ENCODE results near the gene CNGA1.

CNGA1 gene

DNA sequence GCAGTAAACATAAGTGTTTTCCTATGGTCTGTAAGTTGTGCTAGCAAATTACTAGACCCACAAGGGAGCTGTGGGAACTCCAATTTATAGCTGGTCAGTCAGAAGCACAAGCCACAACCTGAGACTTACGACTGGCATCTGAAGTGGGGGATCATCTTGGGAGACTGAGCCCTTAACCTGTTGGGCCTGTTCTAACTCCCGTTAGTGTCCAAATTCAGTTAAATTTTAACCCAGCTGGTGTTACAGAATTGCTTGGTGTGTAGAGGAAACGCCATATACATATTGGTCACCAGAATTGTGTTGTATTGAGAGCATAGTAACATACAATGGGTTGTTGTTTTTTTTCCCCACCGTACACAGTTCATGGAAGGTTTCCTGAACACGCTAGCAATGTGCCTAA, 77.0 kb downstream of the CNGA1 start (continued):
- TF ChIP-seq ZNF792 (tag by site-specific recombination; IDR thresholded peaks at IDR 0.05) (no peak), GLI4 (tag by site-specific recombination; IDR thresholded peaks at IDR 0.05) (no peak), ZNF324 (tag by site-specific recombination; IDR thresholded peaks at IDR 0.05) (no peak), ZNF548 (tag by site-specific recombination; IDR thresholded peaks at IDR 0.05) (no peak), ZSCAN5A (tag by site-specific recombination; IDR thresholded peaks at IDR 0.05) (no peak)
- TF ChIP-seq, protein P1, sequence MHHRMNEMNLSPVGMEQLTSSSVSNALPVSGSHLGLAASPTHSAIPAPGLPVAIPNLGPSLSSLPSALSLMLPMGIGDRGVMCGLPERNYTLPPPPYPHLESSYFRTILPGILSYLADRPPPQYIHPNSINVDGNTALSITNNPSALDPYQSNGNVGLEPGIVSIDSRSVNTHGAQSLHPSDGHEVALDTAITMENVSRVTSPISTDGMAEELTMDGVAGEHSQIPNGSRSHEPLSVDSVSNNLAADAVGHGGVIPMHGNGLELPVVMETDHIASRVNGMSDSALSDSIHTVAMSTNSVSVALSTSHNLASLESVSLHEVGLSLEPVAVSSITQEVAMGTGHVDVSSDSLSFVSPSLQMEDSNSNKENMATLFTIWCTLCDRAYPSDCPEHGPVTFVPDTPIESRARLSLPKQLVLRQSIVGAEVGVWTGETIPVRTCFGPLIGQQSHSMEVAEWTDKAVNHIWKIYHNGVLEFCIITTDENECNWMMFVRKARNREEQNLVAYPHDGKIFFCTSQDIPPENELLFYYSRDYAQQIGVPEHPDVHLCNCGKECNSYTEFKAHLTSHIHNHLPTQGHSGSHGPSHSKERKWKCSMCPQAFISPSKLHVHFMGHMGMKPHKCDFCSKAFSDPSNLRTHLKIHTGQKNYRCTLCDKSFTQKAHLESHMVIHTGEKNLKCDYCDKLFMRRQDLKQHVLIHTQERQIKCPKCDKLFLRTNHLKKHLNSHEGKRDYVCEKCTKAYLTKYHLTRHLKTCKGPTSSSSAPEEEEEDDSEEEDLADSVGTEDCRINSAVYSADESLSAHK (tag by site-specific recombination; IDR thresholded peaks at IDR 0.05) = no peak

DNA sequence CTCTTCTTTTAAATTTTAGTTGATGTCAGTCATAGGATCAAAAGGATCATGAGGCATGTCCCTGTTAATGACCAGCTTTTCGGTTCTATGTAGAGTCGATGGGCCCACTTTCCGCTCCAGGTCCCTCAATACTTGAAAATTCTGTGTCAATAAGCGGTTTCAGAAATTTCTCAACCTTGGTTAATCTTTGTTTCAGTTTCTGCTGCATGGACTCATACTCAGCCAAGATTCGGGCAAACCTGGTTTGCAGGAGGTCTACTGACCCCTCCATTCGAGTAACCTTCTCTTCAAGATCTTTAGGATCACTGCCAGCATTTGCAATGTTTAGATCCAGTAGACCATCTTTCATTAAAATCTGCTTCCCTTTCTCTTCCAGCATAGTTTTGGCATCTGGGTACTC, 80.1 kb downstream of the CNGA1 start:
- Histone ChIP-seq H3K9me3 (ENCODE audit: control insufficient read depth, insufficient read depth, low read depth, low read length) (no peaks in the 10 kb centered on the region), H3K36me3 (ENCODE audit: control insufficient read depth in 2 of 2, insufficient read depth in 1 of 2, low read length in 2 of 2) (no peaks in the 10 kb centered on the region), H3K27ac (ENCODE audit: extremely low read depth, low read depth, low read length) (no peak overlapping the region), H3K4me1 (ENCODE audit: control insufficient read depth, insufficient read depth, low read length) (no peaks in the 10 kb centered on the region), H3K4me3 (ENCODE audit: low read depth, low read length) (no peak overlapping the region)
- no peak for TF ChIP-seq ZNF510 (tag by site-specific recombination; IDR thresholded peaks at IDR 0.05; ENCODE audit: insufficient replicate concordance)
- no peak for TF ChIP-seq ZNF548 (tag by site-specific recombination; IDR thresholded peaks at IDR 0.05)
- TF ChIP-seq ZNF623 (tag by site-specific recombination; IDR thresholded peaks at IDR 0.05) = no peak
- TF ChIP-seq ZNF169 (tag by site-specific recombination; IDR thresholded peaks at IDR 0.05) = no peak
- TF ChIP-seq ZNF560 (tag by site-specific recombination; IDR thresholded peaks at IDR 0.05; ENCODE audit: borderline replicate concordance) = no peak
- no peak for TF ChIP-seq ZNF2 (tag by site-specific recombination; IDR thresholded peaks at IDR 0.05)
- no peak for TF ChIP-seq PRDM1 (tag by site-specific recombination; IDR thresholded peaks at IDR 0.05)
- TF ChIP-seq ZNF596 (tag by site-specific recombination; IDR thresholded peaks at IDR 0.05) = no peak
- TF ChIP-seq ZNF398 (tag by site-specific recombination; IDR thresholded peaks at IDR 0.05) = no peak
- TF ChIP-seq ZNF664 (tag by site-specific recombination; IDR thresholded peaks at IDR 0.05) = no peak
- TF ChIP-seq KLF1 (tag by site-specific recombination; IDR thresholded peaks at IDR 0.05) = no peak
- TF ChIP-seq PRDM6 (tag by site-specific recombination; IDR thresholded peaks at IDR 0.05) = no peak
- TF ChIP-seq, protein P2, sequence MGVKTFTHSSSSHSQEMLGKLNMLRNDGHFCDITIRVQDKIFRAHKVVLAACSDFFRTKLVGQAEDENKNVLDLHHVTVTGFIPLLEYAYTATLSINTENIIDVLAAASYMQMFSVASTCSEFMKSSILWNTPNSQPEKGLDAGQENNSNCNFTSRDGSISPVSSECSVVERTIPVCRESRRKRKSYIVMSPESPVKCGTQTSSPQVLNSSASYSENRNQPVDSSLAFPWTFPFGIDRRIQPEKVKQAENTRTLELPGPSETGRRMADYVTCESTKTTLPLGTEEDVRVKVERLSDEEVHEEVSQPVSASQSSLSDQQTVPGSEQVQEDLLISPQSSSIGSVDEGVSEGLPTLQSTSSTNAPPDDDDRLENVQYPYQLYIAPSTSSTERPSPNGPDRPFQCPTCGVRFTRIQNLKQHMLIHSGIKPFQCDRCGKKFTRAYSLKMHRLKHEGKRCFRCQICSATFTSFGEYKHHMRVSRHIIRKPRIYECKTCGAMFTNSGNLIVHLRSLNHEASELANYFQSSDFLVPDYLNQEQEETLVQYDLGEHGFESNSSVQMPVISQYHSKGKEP (tag by site-specific recombination; IDR thresholded peaks at IDR 0.05) = no peak
- TF ChIP-seq GLI2 (tag by site-specific recombination; IDR thresholded peaks at IDR 0.05; ENCODE audit: borderline replicate concordance, low read depth) = no peak
- TF ChIP-seq ZNF138 (tag by site-specific recombination; IDR thresholded peaks at IDR 0.05; ENCODE audit: borderline replicate concordance) = no peak
- no peak for TF ChIP-seq ZBTB1 (tag by site-specific recombination; IDR thresholded peaks at IDR 0.05)
- TF ChIP-seq, protein P3, sequence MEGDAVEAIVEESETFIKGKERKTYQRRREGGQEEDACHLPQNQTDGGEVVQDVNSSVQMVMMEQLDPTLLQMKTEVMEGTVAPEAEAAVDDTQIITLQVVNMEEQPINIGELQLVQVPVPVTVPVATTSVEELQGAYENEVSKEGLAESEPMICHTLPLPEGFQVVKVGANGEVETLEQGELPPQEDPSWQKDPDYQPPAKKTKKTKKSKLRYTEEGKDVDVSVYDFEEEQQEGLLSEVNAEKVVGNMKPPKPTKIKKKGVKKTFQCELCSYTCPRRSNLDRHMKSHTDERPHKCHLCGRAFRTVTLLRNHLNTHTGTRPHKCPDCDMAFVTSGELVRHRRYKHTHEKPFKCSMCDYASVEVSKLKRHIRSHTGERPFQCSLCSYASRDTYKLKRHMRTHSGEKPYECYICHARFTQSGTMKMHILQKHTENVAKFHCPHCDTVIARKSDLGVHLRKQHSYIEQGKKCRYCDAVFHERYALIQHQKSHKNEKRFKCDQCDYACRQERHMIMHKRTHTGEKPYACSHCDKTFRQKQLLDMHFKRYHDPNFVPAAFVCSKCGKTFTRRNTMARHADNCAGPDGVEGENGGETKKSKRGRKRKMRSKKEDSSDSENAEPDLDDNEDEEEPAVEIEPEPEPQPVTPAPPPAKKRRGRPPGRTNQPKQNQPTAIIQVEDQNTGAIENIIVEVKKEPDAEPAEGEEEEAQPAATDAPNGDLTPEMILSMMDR (tag by site-specific recombination; IDR thresholded peaks at IDR 0.05) = no peak
- no peak for TF ChIP-seq ZNF837 (tag by site-specific recombination; IDR thresholded peaks at IDR 0.05)
- no peak for TF ChIP-seq ZBTB7A (tag by site-specific recombination; IDR thresholded peaks at IDR 0.05; ENCODE audit: low read depth)
- no peak for TF ChIP-seq ZNF354C (tag by site-specific recombination; IDR thresholded peaks at IDR 0.05; ENCODE audit: borderline replicate concordance, low read depth)
- POLR2A ChIA-PET = no interaction called here
- CTCF ChIA-PET = interaction anchor here (0.9 kb wide), 1 partner anchor 231 kb away, joined by 3 read pairs; no protein-coding TSS in a partner anchor

Measured in HEK293 (cell line).